Caco-2 (cell line): ENCODE results near the gene LYPLAL1. TPM values are rescaled to one million over a fixed set of nuclear protein-coding genes. Genes with fewer than 3 reads are reported as not detected.

Source experiments
- BruUV-seq: library from RNA; stranded (reverse); fragments of 400-500 nt; replicated peaks from 2 replicates; lab custom pipeline; 2021; lab: Mats Ljungman, UMichigan
- CTCF ChIA-PET: fragments of 300-600 bp; sonication (Branson Sonifier 250); formaldehyde crosslinking; loops from one replicate; lab custom pipeline; 2022; ENCODE audit warnings: antibody characterized with exemption; lab: Charles Lee
- POLR2A ChIA-PET: fragments of 300-600 bp; sonication (Branson Sonifier 250); formaldehyde crosslinking; loops from one replicate; lab custom pipeline; 2022; ENCODE audit warnings: antibody characterized with exemption; lab: Charles Lee
- DNase-seq, 2 experiments: peaks; one replicate each; pipeline versions ENCODE4 v3.0.0 to v3.0.0-alpha.2; 2020 to 2022
- H3K27me3 ChIP-seq: replicated peaks from 2 replicates; pipeline ENCODE4 v1.6.0; 2011; ENCODE audit warnings: low read length; ENCODE audit not compliant: control insufficient read depth, insufficient read depth
- H3K36me3 ChIP-seq: 2 replicates; pipeline ENCODE4 v1.5.1; 2011; ENCODE audit warnings: low read length; ENCODE audit not compliant: control insufficient read depth, insufficient read depth
- H3K4me1 ChIP-seq: fragments of 250-450 bp; sonication (Bioruptor Pico); 2 replicates; pipeline ENCODE4 v1.5.1; 2020; ENCODE audit warnings: mild to moderate bottlenecking
- H3K4me3 ChIP-seq: 2 replicates; pipeline ENCODE4 v1.5.1; 2011; ENCODE audit warnings: low read depth, mild to moderate bottlenecking, control low read depth, low read length
- H3K9me3 ChIP-seq: fragments of 250-450 bp; sonication (Bioruptor Pico); 2 replicates; pipeline ENCODE4 v1.5.1; 2020; ENCODE audit warnings: mild to moderate bottlenecking, moderate library complexity
- H3K27ac Mint-ChIP-seq: one replicate; pipeline ENCODE4 v1.8.0; 2022; ENCODE audit warnings: mixed read lengths; ENCODE audit not compliant: unreplicated experiment
- H3K27me3 Mint-ChIP-seq: one replicate; pipeline ENCODE4 v1.8.0; 2022; ENCODE audit warnings: mixed read lengths; ENCODE audit not compliant: insufficient read depth, unreplicated experiment
- H3K36me3 Mint-ChIP-seq: one replicate; pipeline ENCODE4 v1.8.0; 2022; ENCODE audit warnings: mild to moderate bottlenecking, mixed read lengths; ENCODE audit not compliant: insufficient read depth, unreplicated experiment
- H3K4me1 Mint-ChIP-seq: one replicate; pipeline ENCODE4 v1.8.0; 2022; ENCODE audit warnings: low read depth, mixed read lengths; ENCODE audit not compliant: unreplicated experiment
- H3K4me3 Mint-ChIP-seq: one replicate; pipeline ENCODE4 v1.8.0; 2022; ENCODE audit warnings: mild to moderate bottlenecking, moderate library complexity, mixed read lengths; ENCODE audit not compliant: unreplicated experiment
- H3K9me3 Mint-ChIP-seq: one replicate; pipeline ENCODE4 v1.8.0; 2022; ENCODE audit warnings: mixed read lengths; ENCODE audit not compliant: unreplicated experiment
- CTCF ChIP-seq, 2 experiments: fragments of 200-600 bp in 1 of 2; IDR thresholded peaks; 1 replicate in 1 of 2; 2 replicates in 1 of 2; pipeline versions ENCODE4 v1.5.1 to v1.8.0; 2011 to 2022; ENCODE audit warnings: antibody characterized with exemption in 1 of 2, control low read depth in 1 of 2, inconsistent platforms in 1 of 2, low read depth in 1 of 2, low read length in 1 of 2, mild to moderate bottlenecking in 1 of 2, moderate library complexity in 1 of 2; ENCODE audit not compliant: insufficient read depth in 1 of 2, severe bottlenecking in 1 of 2, unreplicated experiment in 1 of 2
- intact Hi-C: fragments of 100-400 bp; cut with micrococcal nuclease; formaldehyde crosslinking; loops from one replicate; pipeline ENCODE4 v1.10.0; 2022; ENCODE audit not compliant: unreplicated experiment
- total RNA-seq: library from RNA; stranded (reverse); gene quantifications from 2 replicates; pipeline ENCODE4 v1.2.3, GENCODE V29; 2022

The LYPLAL1 gene
- total RNA-seq, 1 experiment from 2014 or later = 20.4 TPM

GRCh38 chr1:219149009-219149577 lies 24.6 kb upstream of the LYPLAL1 start:
- Mint-ChIP-seq H3K4me1 (no peaks in the 10 kb centered on the region), H3K36me3 (no peaks in the 10 kb centered on the region), H3K27ac (no peak overlapping the region), H3K27me3 (peaks cover 5% of the 10 kb centered on the region), H3K9me3 (no peaks in the 10 kb centered on the region), H3K4me3 (no peak overlapping the region)
- no peak for TF ChIP-seq CTCF (IDR thresholded peaks at IDR 0.05; ENCODE audit: insufficient read depth in 1 of 2, low read depth in 1 of 2, low read length in 1 of 2, severe bottlenecking in 1 of 2, unreplicated experiment in 1 of 2)
- BruUV-seq = no TSS peak
- Histone ChIP-seq H3K36me3 (no peaks in the 10 kb centered on the region), H3K27me3 (no peaks in the 10 kb centered on the region), H3K4me3 (no peak overlapping the region), H3K4me1 (no peaks in the 10 kb centered on the region), H3K9me3 (no peaks in the 10 kb centered on the region)
- POLR2A ChIA-PET = no interaction called here
- CTCF ChIA-PET = no interaction called here
- no peak for DNase-seq
- intact Hi-C loops = no loop called here

- H3K4me1 ChIP-seq = no peaks in the 10 kb centered on the region
- Mint-ChIP-seq H3K4me1 (no peaks in the 10 kb centered on the region), H3K9me3 (no peaks in the 10 kb centered on the region), H3K27ac (no peak overlapping the region), H3K27me3 (peaks cover 5% of the 10 kb centered on the region), H3K36me3 (no peaks in the 10 kb centered on the region), H3K4me3 (no peak overlapping the region)
- no peaks in the 10 kb centered on the region for H3K27me3 ChIP-seq
- no peak for TF ChIP-seq CTCF (IDR thresholded peaks at IDR 0.05; ENCODE audit: insufficient read depth in 1 of 2, low read depth in 1 of 2, low read length in 1 of 2, severe bottlenecking in 1 of 2, unreplicated experiment in 1 of 2)
- ChIA-PET CTCF (no interaction called here), POLR2A (no interaction called here)
- BruUV-seq = no TSS peak
- intact Hi-C loops = no loop called here
- no peaks in the 10 kb centered on the region for H3K9me3 ChIP-seq
- no peaks in the 10 kb centered on the region for H3K36me3 ChIP-seq
- no peak for DNase-seq
- no peak overlapping the region for H3K4me3 ChIP-seq
These were observed 23.7 kb upstream of the LYPLAL1 start for GRCh38 chr1:219149953-219150352.

- BruUV-seq = no TSS peak
- H3K27me3 Mint-ChIP-seq = peaks cover 5% of the 10 kb centered on the region
- CTCF ChIA-PET = no interaction called here
These were observed 22.8 kb upstream of the LYPLAL1 start for GRCh38 chr1:219150913-219151312.

More at GRCh38 chr1:219150913-219151312, 22.8 kb upstream of the LYPLAL1 start:
- Mint-ChIP-seq H3K4me1 (no peaks in the 10 kb centered on the region), H3K36me3 (no peaks in the 10 kb centered on the region), H3K9me3 (no peaks in the 10 kb centered on the region), H3K27ac (no peak overlapping the region), H3K4me3 (no peak overlapping the region)
- POLR2A ChIA-PET = no interaction called here
- no peak overlapping the region for H3K4me3 ChIP-seq
- no peaks in the 10 kb centered on the region for H3K9me3 ChIP-seq
- H3K27me3 ChIP-seq = no peaks in the 10 kb centered on the region
- no peak for TF ChIP-seq CTCF (IDR thresholded peaks at IDR 0.05; ENCODE audit: insufficient read depth in 1 of 2, low read depth in 1 of 2, low read length in 1 of 2, severe bottlenecking in 1 of 2, unreplicated experiment in 1 of 2)
- intact Hi-C loops = no loop called here
- H3K36me3 ChIP-seq = no peaks in the 10 kb centered on the region
- DNase-seq = no peak
- H3K4me1 ChIP-seq = no peaks in the 10 kb centered on the region
